ENCODE data around the gene PABPN1L. TPM values are rescaled to one million over a fixed set of nuclear protein-coding genes. Genes with fewer than 3 reads are reported as not detected.

Gene PABPN1L
- total RNA-seq, 1 donor from 2014 or later, result not detected

DNA sequence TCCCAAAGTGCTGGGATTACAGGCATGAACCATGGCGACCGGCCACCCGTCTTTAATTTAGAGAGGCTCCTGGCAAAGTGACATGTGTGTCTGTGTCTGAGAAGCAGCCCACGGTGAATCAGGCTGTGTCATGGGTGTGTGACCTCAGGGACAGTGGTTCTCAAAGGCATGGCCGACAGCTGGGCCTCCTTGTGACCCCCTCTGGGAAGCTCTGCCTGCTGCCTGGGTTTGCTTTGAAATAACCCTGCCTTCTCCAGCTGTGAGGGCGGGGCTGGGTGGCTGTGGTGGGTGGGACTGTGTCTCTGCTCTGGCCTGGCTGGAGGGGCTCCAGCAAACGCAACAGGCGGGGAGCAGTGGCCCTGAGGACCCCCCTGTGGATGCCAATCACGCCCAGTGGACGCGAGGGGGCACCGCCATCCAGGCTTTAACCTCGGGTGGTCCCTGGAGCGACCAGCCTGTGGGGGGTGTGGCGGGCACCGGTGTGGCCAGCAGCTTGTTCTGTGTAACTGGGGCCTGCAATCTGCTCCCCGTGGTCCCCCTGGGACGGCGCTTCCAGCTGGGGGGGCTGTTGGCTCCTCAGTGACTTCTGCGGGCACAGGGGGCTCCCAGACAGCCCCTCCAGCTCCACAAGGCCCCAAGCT lies 46.0 kb downstream of the PABPN1L start:
- ATAC-seq (no peak), DNase-seq (ENCODE audit: low spot score) (no peak)
- intact Hi-C loops (cut with DNase I), result no loop called here

DNA sequence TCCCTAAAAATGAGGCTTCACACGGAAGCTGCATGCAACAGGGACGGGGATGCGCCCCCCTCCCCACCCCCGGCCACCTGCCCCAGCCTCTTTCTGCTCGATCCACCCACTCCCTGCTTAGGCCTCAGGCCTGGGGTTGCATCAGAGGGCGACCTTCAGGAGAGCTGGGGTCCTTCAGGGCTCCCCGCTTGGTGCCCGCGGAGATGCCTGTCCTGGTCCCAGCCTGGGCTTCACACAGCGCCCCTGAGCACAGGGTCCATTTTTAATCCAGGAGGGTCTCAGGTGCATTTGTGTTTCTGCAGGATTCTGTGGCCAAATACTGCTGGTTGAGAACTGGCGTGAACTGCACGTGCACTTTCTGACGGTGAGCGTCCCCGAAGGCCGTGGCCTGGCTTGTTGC lies 47.3 kb downstream of the PABPN1L start:
- no peak for DNase-seq (ENCODE audit: low spot score)
- ATAC-seq, result no peak
- intact Hi-C loops (cut with DNase I), result no loop called here

DNA sequence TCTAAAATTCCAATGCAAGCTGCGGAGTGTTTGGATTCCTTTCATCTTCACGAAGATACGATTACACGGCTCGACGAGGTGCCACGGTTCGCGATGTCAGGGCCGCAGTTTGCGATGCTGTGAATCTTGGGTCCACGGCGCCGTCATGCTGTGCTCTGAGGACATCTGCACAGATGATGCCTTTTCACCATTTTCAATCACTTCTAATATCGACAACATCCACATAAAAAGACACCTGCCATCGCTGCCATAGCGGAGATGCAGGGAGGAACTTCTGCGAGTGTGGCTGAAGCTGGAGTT lies 47.9 kb downstream of the PABPN1L start:
- DNase-seq (ENCODE audit: low spot score), result no peak
- ATAC-seq, result no peak
- intact Hi-C loops (cut with DNase I), result no loop called here

DNA sequence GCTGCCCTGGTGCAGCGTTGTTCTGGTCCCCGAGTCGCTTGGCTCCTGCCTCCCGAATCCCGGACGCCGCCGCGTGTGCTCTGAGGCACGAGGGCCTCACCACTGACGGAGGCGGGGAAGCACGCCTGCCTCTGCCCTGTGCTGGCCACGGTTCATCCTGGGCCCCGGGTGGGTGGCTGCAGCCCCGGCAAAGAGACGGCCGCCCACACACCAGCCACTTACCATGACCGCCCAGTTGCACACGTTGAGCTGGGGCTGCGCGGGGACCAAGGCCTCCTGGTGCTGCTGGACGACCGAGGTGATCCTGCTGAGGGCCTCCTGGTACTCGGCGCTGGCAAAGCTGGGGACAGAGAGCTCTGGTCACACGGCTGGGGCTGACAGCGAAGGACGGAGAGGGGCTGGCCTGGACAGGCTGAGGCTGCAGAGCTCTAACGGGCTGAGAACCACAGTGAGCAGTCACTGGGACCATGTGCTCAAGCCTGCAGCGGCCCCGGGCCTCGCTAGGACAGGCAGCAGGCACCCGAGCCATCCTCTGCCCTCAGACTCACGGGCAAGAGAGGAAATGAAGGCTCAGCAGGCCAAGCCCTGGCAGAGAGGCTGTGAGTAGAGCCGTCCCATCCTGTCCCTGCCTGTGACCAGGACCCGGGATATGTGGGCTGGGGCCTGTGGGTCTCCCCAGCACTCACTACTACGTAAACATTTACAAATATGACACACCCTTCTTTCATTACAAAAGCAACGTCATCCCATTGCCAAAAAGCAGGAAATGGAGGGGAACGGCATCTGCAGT lies 48.5 kb downstream of the PABPN1L start:
- intact Hi-C loops (cut with DNase I), result no loop called here
- ATAC-seq (no peak), DNase-seq (ENCODE audit: low spot score) (no peak)

DNA sequence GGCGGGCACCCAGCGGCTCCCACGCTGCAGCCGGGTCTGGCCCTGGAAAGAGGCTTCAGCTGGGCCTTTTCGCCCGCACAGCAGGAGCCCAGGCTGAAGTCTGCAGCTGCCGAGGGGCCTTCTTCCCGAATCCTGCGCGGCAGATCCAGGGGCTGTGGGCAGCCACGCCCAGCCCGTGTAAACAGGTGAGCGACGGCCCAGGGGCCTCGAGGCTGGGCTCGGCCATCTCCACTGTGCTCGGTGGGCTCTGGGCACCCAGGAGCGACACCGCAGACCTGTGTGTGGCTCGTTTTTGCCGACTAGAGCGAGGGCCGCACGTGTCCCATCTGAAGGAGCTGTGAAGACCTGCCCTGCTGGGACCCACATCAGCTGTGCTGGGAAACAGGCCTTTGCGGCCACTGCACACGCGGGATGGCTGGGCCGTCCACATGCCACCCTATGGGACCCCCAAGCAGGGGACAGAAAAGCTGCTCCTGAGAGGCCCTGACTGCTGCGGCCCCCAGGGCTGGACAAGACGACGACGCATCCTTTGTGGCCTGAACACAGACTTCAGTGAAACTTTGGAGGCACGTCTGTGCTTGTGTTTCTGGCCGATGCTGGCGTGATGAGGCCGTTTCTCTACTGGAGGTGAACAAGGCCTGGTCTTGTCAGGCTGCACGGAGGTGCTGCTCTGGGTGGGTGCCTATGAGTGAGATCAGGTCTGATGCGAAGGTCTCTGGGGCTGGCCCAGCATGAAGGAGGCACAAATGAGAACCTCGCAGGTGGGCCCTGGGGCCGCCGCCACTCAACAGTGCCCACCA lies 49.5 kb downstream of the PABPN1L start:
- DNase-seq (ENCODE audit: low spot score) (no peak), ATAC-seq (no peak)
- intact Hi-C loops (cut with DNase I), result no loop called here

DNA sequence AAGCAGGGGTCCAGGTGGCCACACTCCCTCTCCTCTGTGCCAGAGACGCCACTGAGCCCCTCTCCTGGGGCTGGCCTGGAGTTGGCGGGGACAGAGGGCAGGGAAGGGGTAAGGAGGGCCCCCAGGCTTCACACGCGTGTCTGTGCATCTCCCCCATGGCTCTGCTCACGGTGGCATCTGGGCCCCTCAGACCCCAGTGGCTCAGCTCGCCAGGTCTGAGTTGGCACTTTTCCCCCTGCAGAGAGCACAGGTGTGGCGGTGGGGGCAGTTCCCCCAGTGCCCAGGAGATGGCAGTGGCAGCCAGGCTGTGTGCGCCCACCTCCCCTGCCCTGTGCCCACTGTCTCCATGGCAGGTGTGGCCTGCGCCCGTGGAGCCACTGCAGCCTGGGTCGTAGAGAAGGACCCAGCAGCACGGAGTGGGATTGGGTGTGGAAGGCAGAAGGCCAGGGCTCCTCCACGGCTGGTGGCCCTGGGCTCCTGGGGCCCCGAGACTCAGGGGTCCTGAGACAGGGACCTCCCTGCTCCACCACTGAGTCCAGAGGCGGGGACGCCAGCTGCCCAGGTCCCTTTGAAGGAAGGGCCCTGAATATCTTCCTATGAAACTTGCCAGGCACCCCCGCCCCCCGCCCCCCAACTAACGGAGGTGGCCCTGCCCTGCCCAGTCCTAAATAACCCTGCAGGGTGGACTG lies 50.4 kb downstream of the PABPN1L start:
- DNase-seq (ENCODE audit: low spot score) (no peak), ATAC-seq (no peak)
- intact Hi-C loops (cut with DNase I), result no loop called here

DNA sequence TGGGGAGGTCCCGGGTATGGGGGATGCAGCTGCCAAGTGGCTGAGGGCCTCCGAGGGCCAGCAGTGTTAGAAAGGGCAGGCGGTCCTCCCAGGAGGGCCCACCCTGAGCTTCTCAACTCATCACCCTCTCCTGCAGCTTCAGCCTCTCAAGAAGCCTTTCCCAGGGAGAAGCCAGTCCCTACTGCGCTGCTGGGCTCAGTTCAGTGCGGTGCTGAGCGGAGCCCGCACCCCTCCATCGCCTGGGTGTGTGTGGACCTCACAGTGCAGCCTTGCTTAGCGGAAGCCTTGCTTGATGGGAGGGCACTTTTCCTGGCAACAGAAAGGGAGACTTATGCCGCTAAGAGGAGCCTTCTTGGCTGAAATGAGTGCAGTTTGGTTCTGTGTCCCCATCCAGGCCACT lies 51.2 kb downstream of the PABPN1L start:
- DNase-seq (ENCODE audit: low spot score) (no peak), ATAC-seq (no peak)
- intact Hi-C loops (cut with DNase I), result no loop called here

DNA sequence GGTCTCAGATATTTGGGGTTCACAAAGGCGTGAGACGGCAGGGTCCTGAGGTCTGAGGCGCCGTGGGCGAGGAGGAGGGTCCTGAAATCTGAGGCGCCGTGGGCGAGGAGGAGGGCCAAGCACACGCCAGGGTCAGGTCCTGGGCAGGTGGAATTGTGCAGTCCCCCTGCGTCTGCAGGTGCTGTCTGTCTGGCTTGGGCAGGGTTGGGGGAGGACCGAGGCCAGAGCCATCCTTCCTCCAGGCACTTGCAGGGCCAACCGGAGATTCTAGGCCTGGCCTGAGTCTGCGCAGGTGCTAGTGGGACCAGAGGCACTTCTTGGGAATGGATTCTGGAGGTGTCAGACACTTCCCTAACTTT lies 52.3 kb downstream of the PABPN1L start:
- ATAC-seq (no peak), DNase-seq (ENCODE audit: low spot score) (no peak)
- intact Hi-C loops (cut with DNase I), result no loop called here

Other genes starting within 250 kb of the PABPN1L start
- not detected for gene IL17C, start 228.1 kb downstream of the PABPN1L start, total RNA-seq
- gene CYBA, start 215.6 kb downstream of the PABPN1L start, total RNA-seq, result 87.4 TPM
- gene MVD, start 203.6 kb downstream of the PABPN1L start, total RNA-seq, result 64.4 TPM
- gene SNAI3, start 180.2 kb downstream of the PABPN1L start, total RNA-seq, result 0.53 TPM
- gene RNF166, start 160.3 kb downstream of the PABPN1L start, total RNA-seq, result 28.6 TPM
- gene CTU2, start 160.2 kb downstream of the PABPN1L start, total RNA-seq, result 20.6 TPM
- 111 TPM for gene PIEZO1, start 81.4 kb downstream of the PABPN1L start, total RNA-seq
- gene CDT1, start 62.9 kb downstream of the PABPN1L start, total RNA-seq, result 0.76 TPM
- gene APRT, start 54.7 kb downstream of the PABPN1L start, total RNA-seq, result 46.0 TPM
- 41.1 TPM for gene GALNS, start 9.7 kb downstream of the PABPN1L start, total RNA-seq
- gene TRAPPC2L, start 9.5 kb downstream of the PABPN1L start, total RNA-seq, result 41.2 TPM
- 8.2 TPM for gene CBFA2T3, start 110.5 kb upstream of the PABPN1L start, total RNA-seq
- 41.1 TPM for gene ACSF3, start 227.2 kb upstream of the PABPN1L start, total RNA-seq